HG03175 (cell line): ENCODE results near the gene FABP3.
"Not testable (repeated sequence)": the region's sequence is repeated elsewhere in the genome, so short reads cannot be mapped to it uniquely, and the experiment has no call there.

Source experiments
- ATAC-seq: cut with Tn5 transposase; IDR thresholded peaks from one replicate; pipeline ENCODE4 v1.9.1; 2021; ENCODE audit warnings: mild to moderate bottlenecking, moderate library complexity; ENCODE audit not compliant: unreplicated experiment

Gene FABP3

DNA sequence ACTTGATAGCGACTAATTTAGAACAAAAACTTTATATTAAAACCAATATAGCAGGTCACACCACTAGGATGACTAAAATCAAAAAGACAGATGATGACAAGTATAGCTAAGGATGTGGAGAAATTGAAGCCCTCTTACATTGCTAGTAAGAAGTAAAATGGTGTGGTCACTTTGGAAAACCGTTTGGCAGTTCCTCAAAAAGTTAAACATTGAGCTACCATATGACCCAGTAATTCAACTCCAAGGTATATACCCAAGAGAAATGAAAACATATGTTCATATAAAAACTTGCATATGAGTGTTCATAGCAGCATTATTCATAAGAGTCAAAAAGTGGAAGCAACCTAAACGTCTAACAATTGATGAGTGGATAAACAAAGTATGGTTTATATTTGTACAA is 27.1 kb upstream of the FABP3 start:
- ATAC-seq, result no peak

DNA sequence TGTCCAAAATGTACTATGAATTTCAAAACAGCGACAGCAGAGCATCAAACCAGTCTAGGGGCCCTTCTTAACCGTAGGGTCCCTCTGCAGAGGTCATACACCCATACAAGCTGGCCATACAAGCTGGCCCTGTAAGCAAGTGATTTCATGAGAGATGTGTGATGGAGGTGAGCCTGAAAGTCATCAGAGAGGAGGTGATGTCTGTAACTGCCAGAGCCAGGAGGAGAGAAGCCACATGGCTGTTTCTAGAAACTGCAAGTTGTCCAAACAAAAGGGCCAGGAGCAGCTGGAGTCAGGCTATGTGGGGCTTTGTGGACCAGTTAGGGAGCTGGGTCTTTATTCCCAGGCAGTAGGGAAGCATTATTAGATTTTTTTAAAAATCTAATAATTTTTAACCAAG is 25.4 kb upstream of the FABP3 start:
- ATAC-seq, result no peak

DNA sequence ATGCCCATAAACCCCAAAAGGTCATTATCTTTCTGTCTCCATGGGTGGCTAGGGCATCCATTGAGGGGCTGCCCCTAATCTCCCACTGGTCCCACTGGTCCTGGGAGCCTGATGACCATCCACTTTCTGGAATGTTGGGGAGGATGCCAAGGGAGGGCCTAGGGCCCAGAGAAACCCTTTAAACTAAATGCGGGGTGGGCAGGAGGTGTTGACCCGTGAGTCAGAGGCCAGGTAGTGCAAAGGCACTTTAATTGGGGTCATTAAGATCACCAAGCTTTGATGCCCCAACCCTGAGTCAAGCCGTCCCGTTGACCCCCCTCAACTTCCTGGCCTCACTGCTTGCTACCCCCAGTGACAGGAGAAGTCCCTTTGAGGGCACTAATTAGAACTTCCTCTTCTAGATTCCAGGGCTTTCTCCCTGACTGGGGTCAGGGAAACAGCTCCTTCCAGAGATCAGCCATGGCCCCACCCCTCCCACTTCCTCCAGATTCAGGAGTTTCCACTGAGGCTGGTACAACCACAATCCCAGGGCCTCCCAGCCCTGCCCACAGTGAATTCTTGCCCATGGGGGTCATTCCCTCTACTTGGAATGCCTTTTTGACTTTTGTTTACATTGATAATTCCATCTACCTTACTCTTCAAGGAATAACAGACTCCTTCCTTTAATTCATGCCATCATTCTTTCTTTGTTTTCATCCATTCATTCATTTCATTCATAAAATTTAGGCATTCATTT is 24.7 kb upstream of the FABP3 start:
- ATAC-seq, result no peak

DNA sequence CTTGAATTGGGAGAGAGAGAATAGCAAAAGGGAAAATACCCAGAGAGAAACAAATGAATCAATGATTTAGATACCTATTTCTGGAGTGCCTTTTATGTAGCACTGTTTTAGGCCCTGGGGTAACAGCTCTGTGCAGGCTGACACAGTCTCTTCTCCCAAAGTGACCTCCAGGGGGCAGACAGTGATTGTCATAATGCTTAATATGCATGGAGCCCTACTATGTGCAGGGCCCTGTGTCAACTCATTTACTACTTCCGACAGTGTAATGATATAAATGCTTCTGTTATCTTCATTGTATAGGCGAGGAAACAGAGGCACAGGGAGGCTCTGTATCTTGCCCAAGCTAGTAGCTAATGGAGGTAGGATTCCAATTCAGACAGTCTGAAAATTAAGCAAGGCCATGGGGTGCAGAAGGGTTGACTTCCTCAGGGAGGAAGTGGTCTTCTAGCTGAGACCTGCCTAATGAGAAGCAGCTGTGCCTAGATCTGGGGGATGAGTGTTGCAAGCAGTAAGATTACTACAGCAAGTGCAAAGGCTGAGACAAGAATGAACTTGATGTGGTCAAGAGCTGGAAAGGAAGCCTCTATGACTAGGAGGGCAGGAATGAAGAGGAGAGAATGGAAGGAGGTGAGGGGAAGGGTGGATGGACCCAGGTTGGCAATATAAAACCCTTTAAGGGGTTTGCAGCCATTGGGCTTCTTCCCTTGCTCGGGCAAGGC is 23.9 kb upstream of the FABP3 start:
- no peak for ATAC-seq

DNA sequence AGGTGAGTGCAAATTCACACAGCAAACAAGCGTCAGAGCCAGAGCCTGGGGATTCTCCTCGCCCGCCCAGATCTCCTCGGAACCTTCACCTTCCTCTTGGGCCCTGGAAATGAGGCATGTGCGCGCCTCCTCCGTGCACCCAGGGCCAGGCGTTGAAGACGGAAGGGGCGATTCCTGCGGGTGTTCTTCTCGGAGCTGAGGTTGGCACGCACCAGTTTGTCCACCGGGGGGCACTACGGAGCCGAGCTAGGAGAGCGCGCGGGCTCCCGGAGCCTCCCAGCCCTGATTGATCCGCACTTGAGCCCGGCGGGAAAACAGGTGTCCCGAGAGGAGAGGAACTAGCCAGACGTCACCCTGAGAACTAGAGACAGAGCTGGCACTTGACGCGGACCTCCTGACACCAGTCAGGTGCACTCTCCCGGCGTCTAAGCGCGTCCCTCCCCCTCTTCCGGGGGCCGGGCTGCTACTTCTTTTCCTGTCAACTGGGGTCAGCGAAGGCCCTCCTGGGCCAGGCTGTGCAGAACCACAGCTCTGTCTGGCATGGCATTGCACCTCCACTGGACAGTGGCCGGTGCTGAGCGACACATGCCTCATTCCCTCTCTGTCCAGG is 21.8 kb upstream of the FABP3 start:
- ATAC-seq, result peak; percentile 78

DNA sequence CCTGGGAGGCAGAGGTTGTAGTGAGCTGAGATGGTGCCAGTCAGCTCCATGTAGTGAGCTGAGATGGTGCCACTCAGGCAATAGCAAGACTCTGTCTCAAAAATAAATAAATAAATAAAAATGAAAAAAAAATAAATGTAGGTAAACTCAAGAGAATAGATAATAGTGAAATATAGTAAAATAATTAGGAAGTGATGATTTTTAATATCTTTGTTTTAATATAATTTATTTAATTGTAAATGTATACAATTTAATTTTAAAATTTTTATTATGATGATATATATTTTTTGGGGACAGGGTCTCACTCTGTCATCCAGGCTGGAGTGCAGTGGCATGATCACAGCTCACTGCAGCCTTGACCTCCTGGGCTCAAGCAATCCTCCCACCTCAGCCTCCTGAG is 20.6 kb upstream of the FABP3 start:
- no peak for ATAC-seq

DNA sequence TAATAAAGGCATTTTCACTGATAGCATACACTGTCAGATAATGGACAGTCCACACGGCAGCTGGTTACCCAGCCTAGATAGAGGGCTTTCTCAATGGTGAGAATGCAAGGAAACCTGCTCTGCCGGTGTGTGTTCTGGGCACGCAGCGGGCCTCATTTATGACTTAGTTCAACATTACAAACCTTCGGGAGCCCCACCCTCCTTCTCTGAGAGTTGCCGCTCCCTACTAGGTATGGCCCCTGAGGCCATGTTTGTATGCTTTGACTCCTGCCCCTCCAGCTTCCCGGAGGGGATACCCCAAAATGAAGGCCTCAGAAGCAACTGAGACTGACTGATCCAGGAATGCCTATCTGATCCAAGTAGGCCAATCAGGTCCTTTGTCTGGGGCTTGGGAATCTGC is 17.2 kb upstream of the FABP3 start:
- no peak for ATAC-seq

DNA sequence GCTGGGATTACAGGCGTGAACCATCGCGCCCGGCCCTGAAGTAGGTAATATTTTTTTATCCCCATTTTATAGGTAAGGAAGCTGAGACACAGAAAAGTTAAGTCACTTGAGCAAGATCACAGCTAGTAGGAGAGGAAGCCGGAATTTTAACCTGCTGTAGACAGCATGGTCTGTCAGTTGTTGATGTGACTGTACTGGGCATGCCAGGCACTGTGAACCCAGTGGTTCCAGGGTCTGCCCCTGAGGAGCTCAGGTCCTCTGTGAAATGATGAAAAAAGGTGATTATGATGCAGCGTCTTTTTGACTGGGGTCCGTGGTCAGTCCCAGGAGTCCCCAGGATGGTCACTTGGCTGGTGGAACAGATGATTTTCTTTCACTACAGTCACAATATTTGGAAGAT is 16.7 kb upstream of the FABP3 start:
- no peak for ATAC-seq

DNA sequence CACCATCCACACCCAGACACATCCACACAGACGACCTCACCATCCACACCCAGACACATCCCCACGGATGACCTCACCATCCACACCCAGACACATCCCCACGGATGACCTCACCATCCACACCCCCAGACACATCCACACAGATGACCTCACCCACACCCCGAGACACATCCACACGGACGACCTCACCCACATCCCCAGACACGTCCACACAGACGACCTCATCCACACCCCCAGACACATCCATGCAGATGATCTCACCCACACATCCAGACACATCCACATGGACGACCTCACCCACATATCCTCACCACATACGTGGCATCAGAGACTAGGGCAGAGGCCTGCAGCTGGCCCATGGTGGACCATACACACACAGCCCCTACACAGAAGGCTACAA is 14.7 kb upstream of the FABP3 start:
- ATAC-seq, result no peak

DNA sequence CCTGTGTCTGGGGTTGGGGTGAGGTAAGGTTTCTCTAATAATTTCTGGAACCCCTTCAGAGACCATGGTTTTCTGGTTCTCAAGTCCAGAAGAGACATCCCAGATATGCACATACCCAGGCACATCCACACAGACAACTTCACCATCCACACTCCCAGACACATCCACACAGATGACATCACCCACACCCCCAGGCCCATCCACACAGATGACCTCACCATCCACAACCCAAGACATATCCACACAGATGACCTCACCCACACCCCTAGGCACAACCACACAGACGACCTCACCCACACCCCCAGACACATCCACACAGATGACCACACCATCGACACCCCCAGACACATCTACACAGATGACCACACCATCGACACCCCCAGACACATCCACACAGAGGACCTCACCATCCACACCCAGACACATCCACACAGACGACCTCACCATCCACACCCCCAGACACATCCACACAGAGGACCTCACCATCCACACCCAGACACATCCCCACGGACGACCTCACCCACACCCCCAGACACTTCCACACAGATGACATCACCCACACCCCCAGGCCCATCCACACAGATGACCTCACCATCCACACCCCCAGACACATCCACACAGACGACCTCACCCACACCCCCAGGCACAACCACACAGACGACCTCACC is 13.8 kb upstream of the FABP3 start:
- not testable (repeated sequence) for ATAC-seq

DNA sequence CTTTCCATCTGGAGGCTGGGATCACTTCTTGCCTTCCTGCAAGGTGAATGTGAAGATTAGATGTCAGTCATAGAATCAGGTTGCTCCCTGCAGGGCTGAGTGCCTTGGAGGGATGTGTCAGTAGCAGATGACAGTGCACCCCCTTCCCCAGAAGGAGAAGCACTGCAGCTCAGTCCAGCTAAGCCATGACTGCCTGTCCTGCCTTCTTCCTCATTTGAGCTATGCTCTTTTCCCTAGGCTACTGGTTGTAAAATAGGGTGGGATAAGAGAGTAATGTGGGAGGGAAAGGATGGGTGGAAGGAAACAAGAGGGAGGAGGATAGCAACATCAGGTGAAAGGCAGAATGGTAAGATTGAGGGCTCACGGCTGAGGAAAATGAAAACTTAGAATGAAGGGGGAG is 11.1 kb upstream of the FABP3 start:
- no peak for ATAC-seq

DNA sequence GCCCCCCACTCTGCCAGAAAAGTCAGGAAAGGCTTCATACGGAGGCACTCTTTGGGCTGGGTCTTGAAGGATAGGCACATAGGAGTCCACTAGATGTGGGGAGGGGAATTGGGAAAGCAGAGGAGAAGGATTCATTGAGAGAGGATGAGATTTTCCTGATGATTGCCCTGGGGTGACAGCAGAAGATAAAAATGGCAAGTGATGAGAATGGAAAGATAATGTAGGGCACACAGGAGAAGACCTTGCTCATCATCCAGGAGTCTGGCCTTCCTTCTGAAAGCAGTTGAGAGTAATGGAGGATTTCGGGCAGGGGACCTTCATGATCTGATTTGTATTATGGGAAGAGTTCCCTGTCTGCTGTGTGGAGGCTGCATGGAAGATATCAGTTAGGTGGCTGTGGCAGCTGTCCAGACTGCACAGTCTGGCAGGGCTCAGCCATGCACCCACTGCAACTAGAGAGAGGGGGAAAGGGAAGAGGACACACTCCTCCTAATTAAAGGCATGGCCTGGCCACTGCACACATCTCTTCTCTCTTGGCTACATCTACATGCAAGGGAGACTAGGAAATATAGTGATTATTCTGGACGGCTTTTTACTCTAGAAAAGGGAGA is 9.6 kb upstream of the FABP3 start:
- ATAC-seq, result no peak

DNA sequence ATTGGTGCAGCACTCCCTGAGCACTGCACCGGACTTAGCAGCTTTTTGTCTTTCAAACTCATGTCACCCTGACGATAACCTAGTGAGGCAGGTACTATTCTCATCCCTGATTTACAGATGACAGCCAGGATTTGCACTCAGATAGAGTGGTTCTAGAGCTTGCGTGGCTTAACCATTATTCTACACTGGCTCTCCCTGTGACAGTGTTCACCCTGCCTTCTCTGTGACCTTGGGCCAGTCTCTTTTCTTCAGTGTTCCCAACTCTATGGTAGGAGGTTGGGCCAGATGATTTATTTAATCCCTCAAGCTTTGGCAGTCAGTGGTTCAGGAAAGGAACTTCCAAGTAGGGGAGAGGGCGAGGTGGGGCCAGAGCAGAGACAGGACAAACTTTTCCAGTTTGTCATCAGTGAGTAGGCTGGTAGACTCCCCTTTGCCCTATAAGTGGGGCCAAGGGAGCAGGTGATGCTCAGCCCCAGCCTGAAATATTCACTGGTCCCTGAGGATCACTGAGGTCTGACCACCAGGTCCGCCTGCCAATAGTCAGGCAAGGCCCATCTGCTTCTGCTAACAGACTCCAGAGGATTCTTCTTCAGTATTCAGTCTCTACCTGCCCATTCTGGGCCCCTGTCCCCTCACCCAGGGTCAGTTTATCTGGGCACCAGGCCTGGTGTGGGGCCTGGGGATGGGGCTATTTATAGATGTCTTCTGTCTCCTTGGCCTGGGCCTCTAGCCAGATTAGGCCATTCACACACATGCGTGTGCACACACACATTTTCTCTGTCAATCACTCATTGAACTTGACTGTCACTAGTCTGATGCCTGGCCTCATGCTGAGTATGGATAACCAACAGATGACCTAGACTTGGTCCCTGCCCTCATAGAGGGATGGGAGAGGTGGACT is 8.8 kb upstream of the FABP3 start:
- ATAC-seq, result no peak

DNA sequence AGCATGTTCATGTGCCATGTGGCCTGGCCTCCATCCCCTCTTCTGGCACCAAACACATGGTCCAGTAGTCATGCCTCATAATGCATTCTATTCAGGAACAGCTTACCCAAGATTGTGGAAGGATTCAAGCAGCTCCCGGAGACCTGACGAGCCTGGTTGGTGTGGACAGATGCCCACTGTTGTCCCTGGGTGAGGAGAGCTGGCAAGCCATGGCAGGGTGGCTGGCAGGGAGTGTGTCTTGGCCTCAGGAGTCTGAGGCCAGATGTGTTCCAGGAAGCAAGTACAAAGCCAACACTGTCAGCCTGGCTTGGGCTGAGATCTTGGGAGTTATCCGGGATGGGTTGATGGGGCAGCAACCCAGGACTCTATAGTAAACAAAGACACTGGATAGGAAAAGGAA is 7.3 kb upstream of the FABP3 start:
- ATAC-seq, result no peak

DNA sequence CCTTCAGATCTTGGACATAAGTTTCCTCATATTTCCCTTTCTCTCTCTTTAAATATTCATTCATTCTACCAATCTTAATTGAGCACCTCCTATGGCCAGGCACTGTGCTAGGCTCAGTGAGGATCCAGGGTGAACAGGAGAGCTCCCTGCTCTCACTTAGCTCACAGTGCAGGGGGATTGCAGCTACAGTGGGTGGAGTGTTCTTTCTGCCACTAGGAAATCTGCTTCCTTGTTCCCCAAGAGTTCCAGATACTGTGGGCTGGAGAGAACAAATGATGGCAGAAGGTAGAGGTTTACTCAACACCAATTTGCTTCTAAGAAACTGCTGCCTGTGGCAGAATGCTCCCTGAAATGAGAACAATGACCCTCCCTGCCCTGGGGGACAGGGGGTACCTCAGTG is 5.1 kb upstream of the FABP3 start:
- ATAC-seq, result no peak

DNA sequence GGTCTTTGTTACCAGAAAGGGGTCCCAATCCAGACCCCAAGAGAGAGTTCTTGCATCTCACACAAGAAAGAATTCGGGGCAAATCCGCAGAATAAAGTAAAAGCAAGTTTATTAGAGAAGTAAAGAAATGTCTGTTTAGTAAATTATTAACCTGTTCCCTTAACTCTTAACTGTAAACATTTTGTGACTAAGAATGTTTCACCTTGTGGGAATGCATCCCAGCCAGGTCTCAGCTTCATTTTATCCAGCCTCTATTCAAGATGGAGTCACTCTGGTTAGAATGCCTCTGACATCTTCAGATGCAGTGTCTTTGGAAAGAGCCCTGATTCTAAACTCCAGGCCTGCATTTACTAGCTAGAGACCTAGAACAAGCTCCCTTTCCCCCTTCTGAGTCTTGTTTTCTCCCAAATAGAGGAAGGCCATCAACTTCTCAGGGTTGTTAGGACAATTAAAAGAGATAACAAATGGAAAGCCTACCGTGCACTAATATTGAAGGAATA is 4.5 kb upstream of the FABP3 start:
- no peak for ATAC-seq

DNA sequence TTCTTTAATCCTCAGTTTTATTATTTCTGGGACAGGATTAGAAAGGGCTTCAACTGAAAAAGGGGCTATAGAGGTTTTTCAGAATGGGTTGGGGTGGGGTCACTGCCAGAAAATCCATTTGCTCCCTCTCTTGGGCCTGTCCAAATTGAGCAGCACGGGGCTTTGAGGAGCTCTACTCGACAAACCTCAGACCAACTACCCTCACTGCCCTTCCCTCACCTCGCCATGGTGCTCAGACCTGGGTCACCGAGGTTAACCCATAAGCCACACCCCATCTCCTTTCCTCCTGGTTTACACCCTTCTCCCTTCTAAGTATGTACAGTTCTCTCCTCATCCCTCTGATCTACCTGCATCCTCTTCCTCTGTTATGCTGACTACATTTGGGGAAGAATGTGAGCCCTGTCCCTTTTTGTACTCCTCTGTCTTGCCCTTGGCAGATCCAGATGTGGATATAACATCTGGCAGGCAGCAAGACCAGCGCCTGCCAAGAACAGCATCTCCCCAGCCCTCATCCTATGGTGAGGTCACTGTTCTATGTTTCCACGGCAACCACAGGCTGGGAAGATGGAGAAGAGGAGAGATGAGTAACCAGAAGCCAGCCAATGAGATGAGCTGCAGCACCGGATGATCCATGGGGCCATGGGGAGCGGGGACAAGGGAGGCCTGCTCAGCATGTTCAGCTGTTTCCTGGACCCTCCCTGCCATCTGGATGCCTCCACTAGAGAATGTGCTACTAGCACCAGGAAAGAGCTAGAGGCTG is 3.7 kb upstream of the FABP3 start:
- no peak for ATAC-seq

DNA sequence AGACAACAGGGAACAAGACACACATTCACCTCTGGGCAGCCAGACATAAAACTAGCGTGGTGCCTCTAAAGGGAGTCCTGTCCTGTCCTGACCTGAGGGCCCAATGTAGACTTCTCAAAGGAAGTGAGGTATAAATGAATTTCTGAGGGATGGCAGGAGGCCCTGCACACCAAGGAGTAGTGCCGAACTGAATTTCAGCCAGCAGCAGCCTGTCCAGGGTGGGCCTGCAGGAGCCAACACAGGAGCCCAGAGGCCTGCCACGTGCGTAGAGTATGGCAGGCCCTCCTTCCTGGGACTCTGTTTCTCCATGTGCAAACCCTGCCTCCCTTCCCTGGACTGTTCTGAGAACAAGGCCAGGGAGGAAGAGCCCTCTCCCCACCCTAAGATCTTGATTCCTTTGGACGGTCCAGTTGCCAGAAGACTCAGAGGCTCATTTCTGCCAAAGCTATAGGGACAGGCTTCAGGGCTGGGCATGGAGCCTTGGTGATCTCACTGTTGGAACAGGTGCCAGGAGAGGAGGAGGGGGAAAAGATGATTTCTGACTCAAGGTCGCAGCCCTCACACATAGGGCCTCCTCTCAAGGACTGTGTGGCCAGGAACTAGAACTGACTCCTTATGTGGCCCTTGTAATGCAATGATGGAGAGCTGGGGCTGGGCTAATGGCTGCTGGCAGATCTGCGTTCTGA is 1.8 kb upstream of the FABP3 start:
- ATAC-seq, result no peak
